GM23338 (cell line): ENCODE measurements around the gene MGLL. TPM values are rescaled to one million over a fixed set of nuclear protein-coding genes. Genes with fewer than 3 reads are reported as not detected.

Experiments used
- ATAC-seq: fragments of 200-7000 bp; cut with Tn5 transposase; 3 replicates; pipeline ENCODE4 v1.9.1; 2020
- DNase-seq: peaks from one replicate; pipeline ENCODE4 v3.0.0-alpha.2; 2015; ENCODE audit warnings: low spot score
- H2AFZ ChIP-seq: fragments of 200-600 bp; sonication (generic); 2 replicates; pipeline ENCODE4 v1.8.0; 2016; ENCODE audit warnings: antibody characterized with exemption, mild to moderate bottlenecking, moderate library complexity
- H3F3A ChIP-seq: fragments of 200-600 bp; sonication (generic); replicated peaks from 2 replicates; pipeline ENCODE4 v1.8.0; 2017; ENCODE audit warnings: antibody characterized with exemption, mixed run types, low read depth
- H3K27ac ChIP-seq: fragments of 200-600 bp; sonication (generic); 2 replicates; pipeline ENCODE4 v1.6.1; 2016; ENCODE audit warnings: low read depth
- H3K27me3 ChIP-seq: fragments of 200-600 bp; sonication (generic); 2 replicates; pipeline ENCODE4 v1.8.0; 2016; ENCODE audit warnings: mild to moderate bottlenecking, mixed run types, moderate library complexity; ENCODE audit not compliant: insufficient read depth
- H3K36me3 ChIP-seq: fragments of 200-600 bp; sonication (generic); 2 replicates; pipeline ENCODE4 v1.8.0; 2016; ENCODE audit warnings: mild to moderate bottlenecking; ENCODE audit not compliant: insufficient read depth
- H3K4me1 ChIP-seq: fragments of 200-600 bp; sonication (generic); 2 replicates; pipeline ENCODE4 v1.8.0; 2016; ENCODE audit warnings: mild to moderate bottlenecking, moderate library complexity; ENCODE audit not compliant: insufficient read depth
- H3K4me2 ChIP-seq: fragments of 200-600 bp; sonication (generic); 2 replicates; pipeline ENCODE4 v1.7.1; 2017; ENCODE audit warnings: mixed run types
- H3K4me3 ChIP-seq: fragments of 200-600 bp; sonication (generic); 2 replicates; pipeline ENCODE4 v1.6.1; 2016; ENCODE audit warnings: mixed run types
- H3K79me2 ChIP-seq: fragments of 200-600 bp; sonication (generic); replicated peaks from 2 replicates; pipeline ENCODE4 v1.8.0; 2017; ENCODE audit warnings: mild to moderate bottlenecking; ENCODE audit not compliant: insufficient read depth
- H3K9me2 ChIP-seq: fragments of 200-600 bp; sonication (generic); 2 replicates; pipeline ENCODE4 v1.8.0; 2017; ENCODE audit not compliant: insufficient read depth
- H4K20me1 ChIP-seq: fragments of 200-600 bp; sonication (generic); replicated peaks from 2 replicates; pipeline ENCODE4 v1.8.0; 2017; ENCODE audit warnings: mild to moderate bottlenecking; ENCODE audit not compliant: insufficient read depth
- H3K27ac Mint-ChIP-seq: 2 replicates; pipeline ENCODE4 v1.8.0; 2020; ENCODE audit warnings: inconsistent platforms, mild to moderate bottlenecking, moderate library complexity, mixed read lengths
- H3K27me3 Mint-ChIP-seq: 3 replicates; pipeline ENCODE4 v1.8.0; 2022; ENCODE audit warnings: low read depth, mild to moderate bottlenecking, moderate library complexity, mixed read lengths, inconsistent platforms; ENCODE audit not compliant: insufficient read depth, poor library complexity
- H3K36me3 Mint-ChIP-seq: 3 replicates; pipeline ENCODE4 v1.8.0; 2021; ENCODE audit warnings: low read depth, mild to moderate bottlenecking, inconsistent platforms, moderate library complexity, mixed read lengths
- H3K4me1 Mint-ChIP-seq: 3 replicates; pipeline ENCODE4 v1.8.0; 2020; ENCODE audit warnings: mild to moderate bottlenecking, inconsistent platforms, mixed read lengths
- H3K4me3 Mint-ChIP-seq: 3 replicates; pipeline ENCODE4 v1.8.0; 2021; ENCODE audit warnings: moderate library complexity, mild to moderate bottlenecking, inconsistent platforms, mixed read lengths
- H3K9me3 Mint-ChIP-seq: 3 replicates; pipeline ENCODE4 v1.8.0; 2020; ENCODE audit warnings: moderate library complexity, mild to moderate bottlenecking, inconsistent platforms, mixed read lengths
- CTCF ChIP-seq, 2 experiments: fragments of 200-600 bp in 1 of 2; sonication (generic) in 1 of 2; conservative IDR thresholded peaks; 2 replicates each; pipeline versions ENCODE4 v1.5.1 to v1.6.1; 2016 to 2017; ENCODE audit warnings: antibody characterized with exemption in 2 of 2, low read depth in 2 of 2, mild to moderate bottlenecking in 2 of 2, moderate library complexity in 1 of 2
- EZH2 ChIP-seq: fragments of 200-600 bp; sonication (generic); IDR thresholded peaks from one replicate; pipeline ENCODE4 v1.8.0; 2017; ENCODE audit warnings: antibody characterized with exemption, mild to moderate bottlenecking, low read depth; ENCODE audit not compliant: unreplicated experiment
- EZH2phosphoT487 ChIP-seq: fragments of 200-600 bp; sonication (generic); IDR thresholded peaks from one replicate; pipeline ENCODE4 v1.8.1; 2018; ENCODE audit warnings: antibody characterized with exemption; ENCODE audit not compliant: unreplicated experiment
- NANOG ChIP-seq: IDR thresholded peaks from 2 replicates; pipeline ENCODE4 v1.6.1; 2016; ENCODE audit warnings: antibody characterized with exemption, borderline replicate concordance
- POLR2AphosphoS5 ChIP-seq: IDR thresholded peaks from 2 replicates; pipeline ENCODE4 v1.6.1; 2016; ENCODE audit warnings: antibody characterized with exemption, low read depth
- REST ChIP-seq: IDR thresholded peaks from one replicate; pipeline ENCODE4 v1.6.1; 2018; ENCODE audit warnings: antibody characterized with exemption; ENCODE audit not compliant: unreplicated experiment
- STAT1 ChIP-seq: IDR thresholded peaks from one replicate; pipeline ENCODE4 v1.6.1; 2016; ENCODE audit warnings: antibody characterized with exemption; ENCODE audit not compliant: unreplicated experiment
- ZNF114 ChIP-seq: fragments of 250-450 bp; sonication (Bioruptor Pico); IDR thresholded peaks from 2 replicates; pipeline ENCODE4 v1.5.0; 2020; ENCODE audit warnings: mild to moderate bottlenecking, moderate library complexity
- ZNF331 ChIP-seq: fragments of 250-450 bp; sonication (Bioruptor Pico); IDR thresholded peaks from 2 replicates; pipeline ENCODE4 v1.5.0; 2020; ENCODE audit warnings: low read depth, mild to moderate bottlenecking, moderate library complexity
- polyA plus RNA-seq: library from polyadenylated mRNA; unstranded; fragments of >200 nt; fragmentation: Nextera tagmentation; extraction: Ambion mirVana; gene quantifications from 2 replicates; pipeline ENCODE4 v1.2.1, GENCODE V29; 2016
- total RNA-seq: library from RNA; depleted of rRNA; stranded (reverse); fragments of >200 nt; shearing (Covaris generic); gene quantifications from 2 replicates; pipeline ENCODE4 v1.2.3, GENCODE V29; 2014
- TF ChIP-seq, protein P1 (sequence below): IDR thresholded peaks from 2 replicates; pipeline ENCODE4 v1.6.1; 2016; ENCODE audit warnings: antibody characterized with exemption
- TF ChIP-seq, protein P2 (sequence below): fragments of 250-450 bp; sonication (Bioruptor Pico); IDR thresholded peaks from 2 replicates; pipeline ENCODE4 v1.5.0; 2020; ENCODE audit warnings: mild to moderate bottlenecking, moderate library complexity

MGLL gene
- total and polyA plus RNA-seq, 2 experiments from 2014 or later: 0.71 to 0.83 TPM

GRCh38 chr3:127821394-127821793, 921 bp downstream of the MGLL start (continued):
- TF ChIP-seq, protein P1, sequence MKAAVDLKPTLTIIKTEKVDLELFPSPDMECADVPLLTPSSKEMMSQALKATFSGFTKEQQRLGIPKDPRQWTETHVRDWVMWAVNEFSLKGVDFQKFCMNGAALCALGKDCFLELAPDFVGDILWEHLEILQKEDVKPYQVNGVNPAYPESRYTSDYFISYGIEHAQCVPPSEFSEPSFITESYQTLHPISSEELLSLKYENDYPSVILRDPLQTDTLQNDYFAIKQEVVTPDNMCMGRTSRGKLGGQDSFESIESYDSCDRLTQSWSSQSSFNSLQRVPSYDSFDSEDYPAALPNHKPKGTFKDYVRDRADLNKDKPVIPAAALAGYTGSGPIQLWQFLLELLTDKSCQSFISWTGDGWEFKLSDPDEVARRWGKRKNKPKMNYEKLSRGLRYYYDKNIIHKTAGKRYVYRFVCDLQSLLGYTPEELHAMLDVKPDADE: no peak
- TF ChIP-seq REST: no peak

- no peaks in the 10 kb centered on the region for H3F3A ChIP-seq
- Mint-ChIP-seq H3K27ac (no peak overlapping the region), H3K9me3 (no peaks in the 10 kb centered on the region), H3K27me3 (peaks cover 40% of the 10 kb centered on the region), H3K4me1 (peaks cover 27% of the 10 kb centered on the region), H3K4me3 (no peak overlapping the region; the same call in 2 of the 3 replicates), H3K36me3 (no peaks in the 10 kb centered on the region)
- H4K20me1 ChIP-seq: no peaks in the 10 kb centered on the region
- H3K4me1 ChIP-seq: peaks cover 34% of the 10 kb centered on the region
- no peaks in the 10 kb centered on the region for H3K79me2 ChIP-seq
- no peaks in the 10 kb centered on the region for H3K9me2 ChIP-seq
- ATAC-seq: no peak
- H3K27ac ChIP-seq: no peak overlapping the region
- H3K4me2 ChIP-seq: peak overlapping the region; percentile 57
- H3K27me3 ChIP-seq: peaks cover 29% of the 10 kb centered on the region
- 0 out of 2 replicates have a peak overlapping the region, but pooled peaks have one; percentile 86 for H3K4me3 ChIP-seq
- H3K36me3 ChIP-seq: no peaks in the 10 kb centered on the region
- DNase-seq: no peak
- H2AFZ ChIP-seq: no peak overlapping the region
- TF ChIP-seq POLR2AphosphoS5 (no peak), STAT1 (no peak), CTCF (conservative IDR thresholded peaks at IDR 0.05; ENCODE audit: low read depth in 2 of 2) (no peak), ZNF114 (CRISPR knock-in tag) (no peak), NANOG (no peak), ZNF331 (CRISPR knock-in tag) (no peak), EZH2phosphoT487 (no peak), EZH2 (no peak)
- TF ChIP-seq, protein P1: no peak
- TF ChIP-seq, protein P2, sequence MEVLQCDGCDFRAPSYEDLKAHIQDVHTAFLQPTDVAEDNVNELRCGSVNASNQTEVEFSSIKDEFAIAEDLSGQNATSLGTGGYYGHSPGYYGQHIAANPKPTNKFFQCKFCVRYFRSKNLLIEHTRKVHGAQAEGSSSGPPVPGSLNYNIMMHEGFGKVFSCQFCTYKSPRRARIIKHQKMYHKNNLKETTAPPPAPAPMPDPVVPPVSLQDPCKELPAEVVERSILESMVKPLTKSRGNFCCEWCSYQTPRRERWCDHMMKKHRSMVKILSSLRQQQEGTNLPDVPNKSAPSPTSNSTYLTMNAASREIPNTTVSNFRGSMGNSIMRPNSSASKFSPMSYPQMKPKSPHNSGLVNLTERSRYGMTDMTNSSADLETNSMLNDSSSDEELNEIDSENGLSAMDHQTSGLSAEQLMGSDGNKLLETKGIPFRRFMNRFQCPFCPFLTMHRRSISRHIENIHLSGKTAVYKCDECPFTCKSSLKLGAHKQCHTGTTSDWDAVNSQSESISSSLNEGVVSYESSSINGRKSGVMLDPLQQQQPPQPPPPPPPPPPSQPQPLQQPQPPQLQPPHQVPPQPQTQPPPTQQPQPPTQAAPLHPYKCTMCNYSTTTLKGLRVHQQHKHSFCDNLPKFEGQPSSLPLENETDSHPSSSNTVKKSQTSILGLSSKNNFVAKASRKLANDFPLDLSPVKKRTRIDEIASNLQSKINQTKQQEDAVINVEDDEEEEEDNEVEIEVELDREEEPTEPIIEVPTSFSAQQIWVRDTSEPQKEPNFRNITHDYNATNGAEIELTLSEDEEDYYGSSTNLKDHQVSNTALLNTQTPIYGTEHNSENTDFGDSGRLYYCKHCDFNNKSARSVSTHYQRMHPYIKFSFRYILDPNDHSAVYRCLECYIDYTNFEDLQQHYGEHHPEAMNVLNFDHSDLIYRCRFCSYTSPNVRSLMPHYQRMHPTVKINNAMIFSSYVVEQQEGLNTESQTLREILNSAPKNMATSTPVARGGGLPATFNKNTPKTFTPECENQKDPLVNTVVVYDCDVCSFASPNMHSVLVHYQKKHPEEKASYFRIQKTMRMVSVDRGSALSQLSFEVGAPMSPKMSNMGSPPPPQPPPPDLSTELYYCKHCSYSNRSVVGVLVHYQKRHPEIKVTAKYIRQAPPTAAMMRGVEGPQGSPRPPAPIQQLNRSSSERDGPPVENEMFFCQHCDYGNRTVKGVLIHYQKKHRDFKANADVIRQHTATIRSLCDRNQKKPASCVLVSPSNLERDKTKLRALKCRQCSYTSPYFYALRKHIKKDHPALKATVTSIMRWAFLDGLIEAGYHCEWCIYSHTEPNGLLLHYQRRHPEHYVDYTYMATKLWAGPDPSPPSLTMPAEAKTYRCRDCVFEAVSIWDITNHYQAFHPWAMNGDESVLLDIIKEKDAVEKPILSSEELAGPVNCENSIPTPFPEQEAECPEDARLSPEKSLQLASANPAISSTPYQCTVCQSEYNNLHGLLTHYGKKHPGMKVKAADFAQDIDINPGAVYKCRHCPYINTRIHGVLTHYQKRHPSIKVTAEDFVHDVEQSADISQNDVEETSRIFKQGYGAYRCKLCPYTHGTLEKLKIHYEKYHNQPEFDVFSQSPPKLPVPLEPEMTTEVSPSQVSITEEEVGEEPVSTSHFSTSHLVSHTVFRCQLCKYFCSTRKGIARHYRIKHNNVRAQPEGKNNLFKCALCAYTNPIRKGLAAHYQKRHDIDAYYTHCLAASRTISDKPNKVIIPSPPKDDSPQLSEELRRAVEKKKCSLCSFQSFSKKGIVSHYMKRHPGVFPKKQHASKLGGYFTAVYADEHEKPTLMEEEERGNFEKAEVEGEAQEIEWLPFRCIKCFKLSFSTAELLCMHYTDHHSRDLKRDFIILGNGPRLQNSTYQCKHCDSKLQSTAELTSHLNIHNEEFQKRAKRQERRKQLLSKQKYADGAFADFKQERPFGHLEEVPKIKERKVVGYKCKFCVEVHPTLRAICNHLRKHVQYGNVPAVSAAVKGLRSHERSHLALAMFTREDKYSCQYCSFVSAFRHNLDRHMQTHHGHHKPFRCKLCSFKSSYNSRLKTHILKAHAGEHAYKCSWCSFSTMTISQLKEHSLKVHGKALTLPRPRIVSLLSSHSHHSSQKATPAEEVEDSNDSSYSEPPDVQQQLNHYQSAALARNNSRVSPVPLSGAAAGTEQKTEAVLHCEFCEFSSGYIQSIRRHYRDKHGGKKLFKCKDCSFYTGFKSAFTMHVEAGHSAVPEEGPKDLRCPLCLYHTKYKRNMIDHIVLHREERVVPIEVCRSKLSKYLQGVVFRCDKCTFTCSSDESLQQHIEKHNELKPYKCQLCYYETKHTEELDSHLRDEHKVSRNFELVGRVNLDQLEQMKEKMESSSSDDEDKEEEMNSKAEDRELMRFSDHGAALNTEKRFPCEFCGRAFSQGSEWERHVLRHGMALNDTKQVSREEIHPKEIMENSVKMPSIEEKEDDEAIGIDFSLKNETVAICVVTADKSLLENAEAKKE (CRISPR knock-in tag): no peak
These were observed 1.4 kb downstream of the MGLL start for GRCh38 chr3:127820826-127821313.
